Gastrocnemius medialis (tissue), 4 donors: ENCODE results near the gene GPR78. TPM values are rescaled to one million over a fixed set of nuclear protein-coding genes. Genes with fewer than 3 reads are reported as not detected.

Experiments
- ATAC-seq, 2 donors: fragments of 150-250 bp; one replicate each; pipeline ENCODE4 v1.9.1; 2016
- DNase-seq, 2 donors: peaks; one replicate each; pipeline ENCODE4 v3.0.0-alpha.2; 2019
- H3K27ac ChIP-seq, 4 donors: fragments of 200-600 bp; sonication (generic); 1 replicate in 1 of 4; 2 replicates in 3 of 4; pipeline ENCODE4 v1.5.1; 2016 to 2018; ENCODE audit warnings: mild to moderate bottlenecking in 2 of 4, moderate library complexity in 1 of 4
- H3K27me3 ChIP-seq, 3 donors: fragments of 200-600 bp; sonication (generic) in 2 of 3; 1 replicate in 1 of 3; 2 replicates in 2 of 3; pipeline versions ENCODE4 v1.5.1 to v1.6.0; 2016 to 2019; ENCODE audit warnings: mild to moderate bottlenecking in 1 of 3, moderate library complexity in 1 of 3
- H3K36me3 ChIP-seq, 2 donors: fragments of 200-600 bp; sonication (generic) in 1 of 2; one replicate each; pipeline ENCODE4 v1.5.1; 2017 to 2018
- H3K4me1 ChIP-seq, 2 donors: fragments of 200-600 bp; sonication (generic) in 1 of 2; one replicate each; pipeline ENCODE4 v1.5.1; 2016 to 2017; ENCODE audit warnings: mild to moderate bottlenecking in 2 of 2
- H3K4me3 ChIP-seq, 4 donors: fragments of 200-600 bp; sonication (generic) in 3 of 4; 1 replicate in 1 of 4; 2 replicates in 3 of 4; pipeline ENCODE4 v1.5.1; 2016 to 2019; ENCODE audit warnings: mild to moderate bottlenecking in 2 of 4
- H3K9me3 ChIP-seq, 3 donors: fragments of 200-600 bp; sonication (generic) in 2 of 3; 1 replicate in 1 of 3; 2 replicates in 2 of 3; pipeline ENCODE4 v1.5.1; 2016 to 2019
- POLR2A ChIP-seq, 2 donors: fragments of 450-650 bp; IDR thresholded peaks; one replicate each; pipeline ENCODE4 v1.6.1; 2017; ENCODE audit warnings: antibody characterized with exemption in 2 of 2, mild to moderate bottlenecking in 2 of 2, moderate library complexity in 2 of 2
- in situ Hi-C, 4 donors: fragments of 200-750 bp; cut with MboI; loops; one replicate each; pipeline versions ENCODE4 v1.15.0 to v1.8.0; 2017; ENCODE audit warnings: low sequenced_read_pairs in 4 of 4
- intact Hi-C: fragments of 100-400 bp; cut with DNase I; formaldehyde crosslinking; loops from one replicate; pipeline ENCODE4 v1.15.1; 2023; ENCODE audit warnings: low total_unique reads
- total RNA-seq, 4 donors: library from RNA; depleted of rRNA; stranded (reverse); fragments of >200 nt; gene quantifications; one replicate each; pipeline versions ENCODE4 v1.1.0 to v1.2.3, GENCODE V29; 2016
- TF ChIP-seq, protein P1 (sequence below), 5 experiments: fragments of 450-650 bp in 3 of 5; fragments of 200-600 bp in 2 of 5; sonication (generic) in 2 of 5; IDR thresholded peaks in 4 of 5; conservative IDR thresholded peaks in 1 of 5; 1 replicate in 4 of 5; 2 replicates in 1 of 5; pipeline ENCODE4 v1.5.1; 2016 to 2019; ENCODE audit warnings: antibody characterized with exemption in 5 of 5, mild to moderate bottlenecking in 3 of 5, moderate library complexity in 3 of 5

Gene GPR78
- total RNA-seq, 4 donors from 2014 or later, result not detected

DNA sequence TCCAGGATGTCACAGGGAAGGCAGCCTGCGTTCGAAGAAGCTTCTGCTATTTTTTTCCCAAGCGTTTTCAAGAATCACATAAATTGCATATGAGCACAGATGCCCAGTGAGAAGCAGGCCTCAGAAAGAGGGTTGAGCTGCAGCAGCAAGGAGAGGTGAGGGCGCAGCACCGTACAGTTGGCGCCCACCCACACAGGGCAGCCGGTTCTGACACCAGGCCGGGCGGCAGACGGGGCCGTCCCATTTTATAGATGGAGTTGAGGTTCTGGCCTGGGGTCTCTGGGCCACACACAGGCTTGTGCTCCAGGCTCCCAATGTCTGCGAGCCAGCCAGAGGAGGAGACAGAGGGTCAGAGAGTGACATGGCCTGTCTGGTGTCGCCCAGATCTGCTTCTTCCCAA lies 35.2 kb downstream of the GPR78 start:
- Histone ChIP-seq H3K4me3 (no peak overlapping the region), H3K4me1 (no peaks in the 10 kb centered on the region), H3K36me3 (no peaks in the 10 kb centered on the region), H3K9me3 (no peaks in the 10 kb centered on the region), H3K27ac (no peak overlapping the region), H3K27me3 (peaks cover 0 to 5% (median 0%) of the 10 kb centered on the region in 3 donors)
- TF ChIP-seq POLR2A (IDR thresholded peaks at IDR 0.05), result no peak
- TF ChIP-seq, protein P1, sequence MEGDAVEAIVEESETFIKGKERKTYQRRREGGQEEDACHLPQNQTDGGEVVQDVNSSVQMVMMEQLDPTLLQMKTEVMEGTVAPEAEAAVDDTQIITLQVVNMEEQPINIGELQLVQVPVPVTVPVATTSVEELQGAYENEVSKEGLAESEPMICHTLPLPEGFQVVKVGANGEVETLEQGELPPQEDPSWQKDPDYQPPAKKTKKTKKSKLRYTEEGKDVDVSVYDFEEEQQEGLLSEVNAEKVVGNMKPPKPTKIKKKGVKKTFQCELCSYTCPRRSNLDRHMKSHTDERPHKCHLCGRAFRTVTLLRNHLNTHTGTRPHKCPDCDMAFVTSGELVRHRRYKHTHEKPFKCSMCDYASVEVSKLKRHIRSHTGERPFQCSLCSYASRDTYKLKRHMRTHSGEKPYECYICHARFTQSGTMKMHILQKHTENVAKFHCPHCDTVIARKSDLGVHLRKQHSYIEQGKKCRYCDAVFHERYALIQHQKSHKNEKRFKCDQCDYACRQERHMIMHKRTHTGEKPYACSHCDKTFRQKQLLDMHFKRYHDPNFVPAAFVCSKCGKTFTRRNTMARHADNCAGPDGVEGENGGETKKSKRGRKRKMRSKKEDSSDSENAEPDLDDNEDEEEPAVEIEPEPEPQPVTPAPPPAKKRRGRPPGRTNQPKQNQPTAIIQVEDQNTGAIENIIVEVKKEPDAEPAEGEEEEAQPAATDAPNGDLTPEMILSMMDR (IDR thresholded peaks at IDR 0.05 in 4 of 5, conservative IDR thresholded peaks at IDR 0.05 in 1 of 5), result no peak
- intact Hi-C loops, result no loop called here
- in situ Hi-C loops, result no loop called here
- no peak for DNase-seq
- ATAC-seq, result no peak

DNA sequence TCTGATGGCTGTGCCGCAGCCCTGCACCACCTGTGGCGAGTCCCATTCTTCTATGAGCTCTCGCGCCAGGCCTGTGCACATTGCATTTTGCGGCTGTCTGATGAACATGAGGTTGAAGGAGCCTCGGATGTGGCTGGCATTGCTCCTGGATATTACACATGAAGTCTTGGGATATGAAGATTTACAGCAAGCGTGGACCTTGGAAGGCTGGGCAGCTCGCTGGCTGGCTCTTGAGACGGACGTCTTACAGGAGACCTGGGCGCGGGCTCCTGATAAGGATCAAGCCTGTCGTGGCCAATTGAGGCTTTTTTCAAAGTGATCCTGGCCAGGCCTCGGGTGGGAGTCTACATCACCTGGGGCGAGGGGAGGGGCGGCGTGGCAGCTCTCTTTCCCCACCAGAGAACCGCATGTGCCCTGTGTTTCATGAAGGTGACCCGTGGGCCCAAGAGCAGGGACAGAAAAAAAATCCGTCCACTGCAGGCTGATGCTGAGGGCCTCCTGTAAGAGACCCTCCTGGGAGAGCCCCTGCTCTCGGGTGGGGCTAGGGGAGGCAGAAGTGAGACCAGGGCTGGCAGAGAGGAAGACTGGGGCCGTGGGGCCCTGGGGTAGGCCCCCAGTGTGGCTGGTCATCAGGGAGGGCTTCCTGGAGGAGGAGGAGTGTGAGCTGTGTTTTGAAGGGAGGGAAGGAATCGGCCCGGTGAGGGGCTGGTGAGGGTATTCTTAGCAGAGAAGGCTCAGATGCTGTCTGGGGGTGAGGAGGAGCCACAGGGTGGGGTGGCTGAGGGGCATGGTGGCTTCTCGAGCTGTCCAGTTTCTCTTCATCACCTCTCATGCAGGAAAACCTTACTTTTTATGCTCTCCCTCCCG lies 36.0 kb downstream of the GPR78 start:
- TF ChIP-seq, protein P1 (IDR thresholded peaks at IDR 0.05 in 4 of 5, conservative IDR thresholded peaks at IDR 0.05 in 1 of 5), result no peak
- TF ChIP-seq POLR2A (IDR thresholded peaks at IDR 0.05), result no peak
- no peaks in the 10 kb centered on the region for H3K36me3 ChIP-seq
- DNase-seq, result no peak
- peaks cover 0 to 5% (median 0%) of the 10 kb centered on the region in 3 donors for H3K27me3 ChIP-seq
- no peak overlapping the region for H3K27ac ChIP-seq
- in situ Hi-C loops (no loop called here), intact Hi-C loops (no loop called here)
- no peaks in the 10 kb centered on the region for H3K9me3 ChIP-seq
- ATAC-seq, result no peak
- no peak overlapping the region for H3K4me3 ChIP-seq
- no peaks in the 10 kb centered on the region for H3K4me1 ChIP-seq

DNA sequence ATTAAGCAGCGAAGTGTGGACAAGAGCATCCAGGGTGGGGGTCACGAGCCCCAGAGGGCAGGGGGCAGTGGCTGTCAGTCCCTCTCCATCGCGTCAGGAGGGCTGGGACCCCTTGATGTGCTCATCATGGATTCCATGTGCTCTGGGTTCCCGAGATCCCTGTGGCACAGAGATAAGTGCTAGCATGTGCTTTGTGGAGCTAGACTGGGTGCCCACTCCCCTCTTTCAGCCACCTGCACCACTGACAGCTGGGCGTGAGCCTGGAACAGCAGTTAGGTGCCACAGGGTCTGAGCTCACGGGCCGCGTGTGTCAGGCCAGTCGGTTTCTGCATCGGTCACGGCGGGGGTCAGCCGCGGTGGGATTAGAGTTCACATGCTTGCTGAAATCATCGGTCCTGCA lies 36.6 kb downstream of the GPR78 start:
- peaks cover 0 to 5% (median 0%) of the 10 kb centered on the region in 3 donors for H3K27me3 ChIP-seq
- intact Hi-C loops, result no loop called here
- no peak for TF ChIP-seq POLR2A (IDR thresholded peaks at IDR 0.05)
- TF ChIP-seq, protein P1 (IDR thresholded peaks at IDR 0.05 in 4 of 5, conservative IDR thresholded peaks at IDR 0.05 in 1 of 5), result no peak

DNA sequence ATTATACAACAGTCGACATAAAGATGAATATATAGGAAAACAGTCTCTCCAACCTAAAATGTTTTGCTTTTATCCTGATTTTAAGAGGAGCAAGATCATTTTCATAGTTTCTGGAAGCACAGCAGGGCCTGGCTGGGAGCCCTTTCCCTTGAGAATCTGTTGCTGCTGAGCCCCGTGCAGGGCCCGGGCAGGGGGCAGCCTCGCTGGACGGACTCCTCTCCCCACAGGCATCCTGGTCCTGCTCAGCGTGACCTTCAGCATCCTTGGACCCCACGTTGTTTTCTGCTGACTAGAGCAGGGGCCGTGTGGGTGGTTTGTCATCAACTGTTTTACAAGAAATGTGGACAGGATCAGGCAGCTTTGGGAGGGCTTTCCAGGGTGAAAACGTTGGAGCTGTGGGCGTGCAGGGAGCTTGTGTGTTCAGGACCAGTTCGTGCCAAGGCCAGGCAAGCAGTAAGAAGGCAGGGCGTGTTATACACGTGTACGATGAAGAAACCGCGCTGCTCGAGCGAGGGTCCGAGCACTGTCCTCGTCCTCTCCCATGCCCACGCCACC lies 37.4 kb downstream of the GPR78 start:
- in situ Hi-C loops (no loop called here), intact Hi-C loops (no loop called here)
- Histone ChIP-seq H3K9me3 (no peaks in the 10 kb centered on the region), H3K27me3 (peaks cover 0 to 5% (median 0%) of the 10 kb centered on the region in 3 donors), H3K27ac (no peak overlapping the region), H3K4me1 (no peaks in the 10 kb centered on the region), H3K36me3 (no peaks in the 10 kb centered on the region), H3K4me3 (no peak overlapping the region)
- DNase-seq (no peak), ATAC-seq (no peak)
- no peak for TF ChIP-seq POLR2A (IDR thresholded peaks at IDR 0.05)
- TF ChIP-seq, protein P1 (IDR thresholded peaks at IDR 0.05 in 4 of 5, conservative IDR thresholded peaks at IDR 0.05 in 1 of 5), result no peak

More for the DNA sequence above, 36.6 kb downstream of the GPR78 start:
- Histone ChIP-seq H3K4me1 (no peaks in the 10 kb centered on the region), H3K27ac (no peak overlapping the region), H3K9me3 (no peaks in the 10 kb centered on the region), H3K4me3 (no peak overlapping the region), H3K36me3 (no peaks in the 10 kb centered on the region)
- in situ Hi-C loops, result no loop called here
- DNase-seq, result no peak
- ATAC-seq, result no peak
